Measurements from ENCODE around the gene EPB41.

Gene EPB41

GRCh38 chr1:29123053-29123886 lies 208.9 kb downstream of the EPB41 start:
- peak overlapping the region; percentile 90 for H3K4me3 ChIP-seq
- H3K27ac ChIP-seq = peak overlapping the region; percentile 95 to 99

GRCh38 chr1:29123887-29124365 lies 209.6 kb downstream of the EPB41 start, which contains the start of gene TMEM200B:
TMEM200B (minus strand) TSS chr1:29123903; CDS start chr1:29121828, 2,075 bp downstream.
- TF ChIP-seq CTCF (IDR thresholded peaks at IDR 0.05) = no peak
- Histone ChIP-seq H3K27ac (peak within 1 kb of the TSS; percentile 95 to 99), H3K4me3 (peak within 1 kb of the TSS; percentile 90)
- peak; percentile 81 for DNase-seq (ENCODE audit: low spot score)

More at GRCh38 chr1:29123053-29123886, 208.9 kb downstream of the EPB41 start:
- peak; percentile 79 for DNase-seq (ENCODE audit: low spot score)
- no peak for TF ChIP-seq CTCF (IDR thresholded peaks at IDR 0.05)

GRCh38 chr1:29124366-29125236 lies 210.2 kb downstream of the EPB41 start:
- Histone ChIP-seq H3K4me3 (peak overlapping the region; percentile 90), H3K27ac (peak overlapping the region; percentile 95 to 99)
- DNase-seq (ENCODE audit: low spot score) = peak; percentile 93
- peak; percentile 86 for TF ChIP-seq CTCF (IDR thresholded peaks at IDR 0.05)

- TF ChIP-seq CTCF (IDR thresholded peaks at IDR 0.05) = no peak
- H3K27ac ChIP-seq = peak overlapping the region; percentile 95 to 99
These were observed 210.9 kb downstream of the EPB41 start for GRCh38 chr1:29125237-29125641.

GRCh38 chr1:29125788-29126187 lies 211.4 kb downstream of the EPB41 start:
- no peak for TF ChIP-seq CTCF (IDR thresholded peaks at IDR 0.05)
- H3K27ac ChIP-seq = peak overlapping the region; percentile 95 to 99
- H3K4me3 ChIP-seq = no peak overlapping the region
- DNase-seq (ENCODE audit: low spot score) = no peak

More at GRCh38 chr1:29125237-29125641, 210.9 kb downstream of the EPB41 start:
- peak overlapping the region; percentile 90 for H3K4me3 ChIP-seq
- no peak for DNase-seq (ENCODE audit: low spot score)

GRCh38 chr1:29126198-29126597 lies 211.8 kb downstream of the EPB41 start:
- TF ChIP-seq CTCF (IDR thresholded peaks at IDR 0.05) = no peak
- DNase-seq (ENCODE audit: low spot score) = no peak
- Histone ChIP-seq H3K4me3 (no peak overlapping the region), H3K27ac (no peak overlapping the region)

All from coronary artery (tissue), 2 donors.